ENCODE results near the gene PDZRN4. TPM values are rescaled to one million over a fixed set of nuclear protein-coding genes. Genes with fewer than 3 reads are reported as not detected.

Gene PDZRN4
- total and polyA plus RNA-seq, 11 donors, result 0.07 to 1.4 (median 0.12) TPM; not detected in 6

DNA sequence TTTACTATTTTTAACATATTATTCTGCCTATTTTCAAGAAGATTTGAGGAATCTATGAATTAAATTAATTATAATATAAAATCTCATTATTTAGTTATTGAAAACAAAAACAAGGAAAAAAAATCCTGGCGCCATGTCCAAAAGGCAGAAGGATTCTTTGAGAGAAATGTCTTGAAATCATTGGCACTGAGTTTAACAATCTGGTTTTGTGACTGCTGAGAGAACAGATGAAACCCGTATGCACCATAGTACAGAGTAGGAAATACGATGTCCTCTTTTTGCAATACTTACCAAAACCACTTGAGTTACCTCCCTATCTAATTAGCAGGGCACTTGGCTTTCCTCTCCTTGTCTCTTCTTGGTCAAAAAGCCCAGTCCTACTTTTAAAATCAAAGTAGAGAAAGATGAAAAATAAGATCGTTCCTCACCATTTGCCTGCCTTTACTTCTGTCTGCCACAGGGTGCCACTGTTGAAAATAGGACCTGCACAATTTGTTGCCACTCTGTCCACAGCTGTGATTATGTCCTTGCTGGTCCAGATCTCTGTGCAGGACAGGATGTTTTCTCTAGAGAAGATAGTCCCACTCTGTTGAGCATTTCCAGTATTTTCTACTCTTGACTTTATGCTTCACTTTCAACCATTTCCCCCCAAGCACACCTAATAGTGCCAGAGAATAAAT is 179.7 kb downstream of the PDZRN4 start:
- no peaks in the 10 kb centered on the region for H3K4me1 ChIP-seq
- ATAC-seq (no peak), DNase-seq (no peak)
- no peaks in the 10 kb centered on the region for H3K27me3 ChIP-seq
- 86 to 92% (median 91%) methylated on average over 4 of the region's 4 CpGs for WGBS, 4 donors
- no peak overlapping the region for H3K27ac ChIP-seq
- H3K36me3 ChIP-seq, result no peaks in the 10 kb centered on the region
- peaks cover 0 to 10% (median 0%) of the 10 kb centered on the region in 12 donors for H3K9me3 ChIP-seq
- intact Hi-C loops (cut with DNase I), result no loop called here
- TF ChIP-seq, protein P1, sequence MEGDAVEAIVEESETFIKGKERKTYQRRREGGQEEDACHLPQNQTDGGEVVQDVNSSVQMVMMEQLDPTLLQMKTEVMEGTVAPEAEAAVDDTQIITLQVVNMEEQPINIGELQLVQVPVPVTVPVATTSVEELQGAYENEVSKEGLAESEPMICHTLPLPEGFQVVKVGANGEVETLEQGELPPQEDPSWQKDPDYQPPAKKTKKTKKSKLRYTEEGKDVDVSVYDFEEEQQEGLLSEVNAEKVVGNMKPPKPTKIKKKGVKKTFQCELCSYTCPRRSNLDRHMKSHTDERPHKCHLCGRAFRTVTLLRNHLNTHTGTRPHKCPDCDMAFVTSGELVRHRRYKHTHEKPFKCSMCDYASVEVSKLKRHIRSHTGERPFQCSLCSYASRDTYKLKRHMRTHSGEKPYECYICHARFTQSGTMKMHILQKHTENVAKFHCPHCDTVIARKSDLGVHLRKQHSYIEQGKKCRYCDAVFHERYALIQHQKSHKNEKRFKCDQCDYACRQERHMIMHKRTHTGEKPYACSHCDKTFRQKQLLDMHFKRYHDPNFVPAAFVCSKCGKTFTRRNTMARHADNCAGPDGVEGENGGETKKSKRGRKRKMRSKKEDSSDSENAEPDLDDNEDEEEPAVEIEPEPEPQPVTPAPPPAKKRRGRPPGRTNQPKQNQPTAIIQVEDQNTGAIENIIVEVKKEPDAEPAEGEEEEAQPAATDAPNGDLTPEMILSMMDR (IDR thresholded peaks at IDR 0.05), result peak in 4 of 12 donors; percentile 6 to 12 (median 11)
- TF ChIP-seq POLR2A (IDR thresholded peaks at IDR 0.05), result no peak
- no peak overlapping the region for H3K4me3 ChIP-seq

DNA sequence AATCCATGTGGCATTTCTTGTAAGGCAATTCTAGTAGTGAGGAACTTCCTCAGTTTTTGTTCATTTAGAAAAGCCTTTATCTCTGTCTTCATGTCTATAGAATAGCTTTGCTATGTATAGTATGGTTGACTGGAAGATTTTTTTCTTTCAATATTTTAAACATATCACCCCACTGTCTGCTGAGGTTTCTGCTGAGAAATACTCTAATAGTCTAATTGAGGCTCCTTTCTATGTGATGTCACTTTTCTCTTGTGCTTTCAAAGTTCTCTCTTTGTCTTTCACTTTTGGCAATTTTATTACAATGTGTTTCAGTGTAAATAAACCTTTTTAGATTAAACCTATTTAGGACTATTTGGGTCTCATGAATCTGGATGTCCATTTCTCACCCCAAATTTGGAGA is 192.8 kb downstream of the PDZRN4 start:
- Histone ChIP-seq H3K9me3 (peaks cover 0 to 52% (median 9%) of the 10 kb centered on the region in 12 donors), H3K4me3 (no peak overlapping the region), H3K4me1 (no peaks in the 10 kb centered on the region), H3K36me3 (no peaks in the 10 kb centered on the region), H3K27ac (no peak overlapping the region), H3K27me3 (no peaks in the 10 kb centered on the region)
- intact Hi-C loops (cut with DNase I), result no loop called here
- ATAC-seq (no peak), DNase-seq (no peak)
- TF ChIP-seq, protein P1 (IDR thresholded peaks at IDR 0.05), result no peak
- no peak for TF ChIP-seq POLR2A (IDR thresholded peaks at IDR 0.05)

DNA sequence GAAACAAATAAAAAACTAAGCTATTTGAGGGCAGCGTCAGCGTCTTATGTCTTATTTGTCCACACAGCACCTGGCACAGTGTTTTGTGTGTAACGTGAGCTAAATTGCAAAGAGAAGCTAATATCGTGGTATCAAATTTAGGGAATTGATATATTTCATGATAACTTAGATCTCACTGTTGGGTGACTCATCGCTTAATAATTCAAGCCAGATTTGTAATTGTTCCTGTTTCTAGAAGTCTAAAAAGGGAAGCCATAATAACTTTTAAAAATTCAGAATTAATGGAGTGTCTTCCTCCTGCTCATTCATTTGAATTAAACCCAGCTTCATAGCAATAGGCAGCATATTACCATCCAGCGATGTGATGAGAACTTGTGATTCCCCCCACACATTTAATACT is 214.7 kb downstream of the PDZRN4 start:
- H3K27me3 ChIP-seq, result no peaks in the 10 kb centered on the region
- 88 to 95% (median 92%) methylated on average over 6 of the region's 6 CpGs for WGBS, 4 donors
- ATAC-seq (no peak), DNase-seq (no peak)
- intact Hi-C loops (cut with DNase I), result no loop called here
- TF ChIP-seq POLR2A (IDR thresholded peaks at IDR 0.05), result no peak
- TF ChIP-seq, protein P1 (IDR thresholded peaks at IDR 0.05), result no peak
- H3K4me1 ChIP-seq, result no peaks in the 10 kb centered on the region
- no peak overlapping the region for H3K27ac ChIP-seq
- no peak overlapping the region for H3K4me3 ChIP-seq
- H3K36me3 ChIP-seq, result no peaks in the 10 kb centered on the region
- peaks cover 0 to 27% (median 3%) of the 10 kb centered on the region in 12 donors for H3K9me3 ChIP-seq

DNA sequence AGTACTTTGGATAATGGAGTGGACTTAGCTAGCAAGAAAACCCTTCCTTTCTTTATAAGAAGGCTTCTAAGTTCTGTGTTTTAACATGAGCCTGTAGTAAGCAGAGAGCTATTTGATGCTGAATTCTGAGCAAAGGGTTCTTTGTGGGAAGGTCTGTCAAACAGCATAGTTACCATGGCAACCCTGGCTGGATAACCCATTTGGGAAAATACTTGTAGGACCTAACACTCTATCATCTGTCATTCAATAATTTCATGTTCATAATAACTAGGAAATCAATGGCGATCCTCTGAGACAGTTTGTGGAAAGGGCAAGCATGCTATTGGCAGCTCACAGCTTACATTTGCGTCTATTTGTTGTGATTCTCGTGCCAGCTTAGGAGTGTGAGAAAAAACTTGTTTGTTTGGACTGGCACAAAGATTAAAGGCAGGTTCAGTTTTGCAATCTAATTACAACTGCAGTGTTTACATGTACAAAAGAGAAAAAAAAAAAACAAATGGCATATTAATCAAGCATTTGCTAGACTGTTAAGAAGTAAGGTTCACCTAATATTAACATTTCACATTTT is 219.2 kb downstream of the PDZRN4 start:
- H3K27ac ChIP-seq, result no peak overlapping the region
- H3K9me3 ChIP-seq, result peaks cover 0 to 27% (median 3%) of the 10 kb centered on the region in 12 donors
- DNase-seq (no peak), ATAC-seq (no peak)
- TF ChIP-seq POLR2A (IDR thresholded peaks at IDR 0.05), result no peak
- WGBS, 4 donors, result 77 to 86% (median 79%) methylated on average over 3 of the region's 3 CpGs
- H3K4me3 ChIP-seq, result no peak overlapping the region
- H3K36me3 ChIP-seq, result no peaks in the 10 kb centered on the region
- no peaks in the 10 kb centered on the region for H3K4me1 ChIP-seq
- intact Hi-C loops (cut with DNase I), result no loop called here
- no peaks in the 10 kb centered on the region for H3K27me3 ChIP-seq
